HG02970 (cell line): ENCODE measurements around the gene WDR26.

ENCODE experiments used
- ATAC-seq: cut with Tn5 transposase; IDR thresholded peaks from one replicate; pipeline ENCODE4 v1.9.1; 2021; ENCODE audit warnings: mild to moderate bottlenecking, moderate library complexity, moderate number of reproducible peaks; ENCODE audit not compliant: unreplicated experiment, low FRiP score

WDR26 gene

DNA sequence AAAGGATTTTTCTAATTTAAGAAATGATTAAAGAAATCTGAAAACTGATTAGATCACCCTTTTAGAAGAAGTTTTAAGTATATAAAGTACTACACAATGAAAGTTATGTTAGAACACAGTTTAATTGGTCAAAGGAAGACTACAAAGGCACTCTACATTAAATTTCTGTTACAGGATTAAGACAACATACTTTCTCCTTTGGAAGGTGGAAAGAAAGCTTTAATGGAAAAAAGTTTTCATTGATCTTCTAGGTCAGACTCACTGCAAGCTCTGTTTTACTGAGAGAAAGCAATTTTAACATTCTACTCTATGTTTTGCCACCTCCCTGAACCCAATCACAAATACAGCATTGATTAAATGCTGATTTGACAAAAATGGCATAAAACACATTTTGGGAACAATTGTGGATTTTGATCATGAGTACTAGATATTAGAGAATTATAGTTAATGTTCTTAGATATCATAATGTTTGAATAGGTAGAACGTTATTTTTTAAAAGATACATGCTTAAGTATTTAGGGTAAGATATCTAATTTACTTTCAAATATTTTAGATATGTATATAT is 32.0 kb downstream of the WDR26 start:
- ATAC-seq: no peak

- no peak for ATAC-seq
These were observed 34.7 kb downstream of the WDR26 start for GRCh38 chr1:224399887-224400286.

- no peak for ATAC-seq
These were observed 41.3 kb downstream of the WDR26 start for GRCh38 chr1:224393294-224393693.

- ATAC-seq: no peak
These were observed 42.0 kb downstream of the WDR26 start for GRCh38 chr1:224392411-224393249.

DNA sequence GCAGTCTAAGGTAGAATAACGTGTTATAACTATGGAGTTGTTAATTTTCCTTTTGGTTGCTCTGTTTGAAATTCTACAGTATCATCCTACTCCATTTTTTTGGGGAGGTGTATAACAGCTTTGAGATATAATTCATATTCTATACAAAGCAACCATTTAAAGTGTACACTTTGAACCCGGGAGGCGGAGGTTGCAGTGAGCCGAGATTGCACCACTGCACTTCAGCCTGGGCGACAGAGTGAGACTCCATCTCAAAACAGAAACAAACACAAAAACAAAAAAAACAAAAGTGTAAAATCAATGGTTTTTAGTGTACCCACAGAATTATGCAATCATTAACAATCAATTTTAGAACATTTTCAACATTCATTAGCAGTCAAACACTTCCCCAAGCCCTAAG is 44.1 kb downstream of the WDR26 start:
- no peak for ATAC-seq

- no peak for ATAC-seq
These were observed 46.7 kb downstream of the WDR26 start for GRCh38 chr1:224387943-224388342.

DNA sequence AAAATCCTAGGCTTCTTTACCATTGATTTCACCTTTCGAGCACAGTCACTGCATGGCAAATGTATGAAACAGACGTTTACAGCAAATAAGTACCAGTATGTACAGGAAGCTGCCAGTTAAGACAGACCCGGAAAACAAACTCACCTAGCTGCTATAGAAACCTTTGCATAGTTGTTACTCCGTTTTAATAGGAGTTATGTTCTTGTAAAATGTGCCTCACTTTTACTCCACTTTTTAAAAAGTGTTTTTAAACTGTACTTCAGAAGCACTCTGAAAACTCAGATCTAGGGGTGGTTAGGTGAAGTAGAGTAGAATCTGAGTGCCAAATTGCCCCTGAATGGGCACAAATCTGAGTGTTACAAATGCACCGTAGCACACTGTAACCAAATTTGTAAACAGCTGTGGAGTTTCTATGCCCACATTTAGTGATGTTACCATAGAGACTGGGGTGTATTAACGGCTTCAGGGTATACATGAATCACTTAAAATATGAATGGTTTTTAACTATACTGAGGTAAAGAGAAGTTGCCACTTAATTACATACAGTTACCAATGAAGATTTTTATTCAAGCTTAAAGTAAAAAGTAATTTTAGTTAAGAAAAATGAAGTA is 47.2 kb downstream of the WDR26 start:
- ATAC-seq: no peak

DNA sequence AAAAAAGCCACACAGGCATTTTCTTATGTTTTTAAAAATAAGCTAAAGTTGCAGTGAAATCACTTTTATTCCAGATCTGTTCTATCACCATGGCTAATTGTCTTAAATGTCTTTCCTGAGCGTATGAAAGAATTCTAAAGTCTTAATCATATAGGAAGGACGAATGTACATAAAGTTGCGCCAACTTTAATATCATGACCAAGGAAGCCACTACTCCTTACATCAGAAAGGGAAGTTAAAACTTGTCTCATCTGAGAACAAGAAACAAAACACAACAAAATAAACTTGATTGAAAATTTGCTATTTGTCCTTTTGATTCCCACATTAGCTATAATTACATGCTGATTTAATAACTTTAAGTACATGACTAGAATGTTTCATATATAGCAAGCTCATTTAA is 51.4 kb downstream of the WDR26 start:
- ATAC-seq: no peak

- ATAC-seq: no peak
These were observed 52.6 kb downstream of the WDR26 start for GRCh38 chr1:224381880-224382548.

- ATAC-seq: no peak
These were observed 54.6 kb downstream of the WDR26 start for GRCh38 chr1:224380003-224380402.

DNA sequence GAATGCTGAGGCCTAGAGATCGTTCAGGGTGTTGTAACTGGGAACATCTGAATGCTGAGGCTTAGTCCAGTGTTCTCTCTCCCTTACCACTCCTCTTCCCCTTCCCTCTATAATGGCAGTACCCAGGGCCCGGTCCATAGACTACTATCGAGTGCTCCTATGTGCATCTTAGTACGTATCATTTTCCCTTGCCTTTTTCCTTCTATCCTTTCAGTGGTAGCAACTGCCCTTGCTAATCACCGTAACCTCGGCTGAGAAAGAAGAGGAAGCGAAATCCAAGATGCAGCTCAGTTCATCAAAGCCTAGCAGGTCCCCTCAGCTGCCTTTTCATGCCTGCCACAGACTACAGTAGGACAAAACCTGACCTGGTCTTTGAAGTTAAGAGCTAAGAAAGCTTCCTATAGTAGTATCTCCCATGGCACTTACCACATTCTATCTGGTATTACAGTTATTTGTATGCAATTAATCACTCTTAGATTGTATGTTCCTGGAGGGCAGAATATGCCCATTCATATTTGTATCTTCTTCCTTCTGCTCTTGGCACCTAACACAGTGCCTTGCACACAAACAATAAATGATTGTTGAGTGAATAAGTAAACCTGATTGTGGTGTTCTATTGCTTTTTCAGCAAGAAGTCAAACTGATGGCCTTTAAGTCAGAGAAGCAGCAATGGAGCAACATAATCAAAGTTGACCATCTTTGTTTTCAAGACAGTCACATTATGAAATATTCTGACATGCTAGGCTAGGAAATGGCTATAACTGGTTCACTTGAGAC is 55.6 kb downstream of the WDR26 start:
- ATAC-seq: no peak

DNA sequence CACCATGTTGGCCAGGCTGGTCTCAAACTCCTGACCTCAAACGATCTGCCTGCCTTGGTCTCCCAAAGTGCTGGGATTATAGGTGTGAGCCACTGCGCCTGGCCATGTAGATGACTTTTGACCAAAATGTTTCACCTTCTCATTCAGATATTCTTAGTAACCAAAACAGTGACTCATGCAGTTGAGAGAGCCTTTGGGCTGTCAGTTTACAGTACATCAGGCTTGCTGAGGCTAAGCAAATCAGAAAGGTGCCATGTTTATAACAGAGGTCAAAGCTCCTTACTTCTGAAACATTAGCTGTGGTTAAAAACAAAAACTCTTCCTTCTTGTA is 57.0 kb downstream of the WDR26 start:
- ATAC-seq: no peak

- ATAC-seq: no peak
These were observed 59.5 kb downstream of the WDR26 start for GRCh38 chr1:224375059-224375458.

DNA sequence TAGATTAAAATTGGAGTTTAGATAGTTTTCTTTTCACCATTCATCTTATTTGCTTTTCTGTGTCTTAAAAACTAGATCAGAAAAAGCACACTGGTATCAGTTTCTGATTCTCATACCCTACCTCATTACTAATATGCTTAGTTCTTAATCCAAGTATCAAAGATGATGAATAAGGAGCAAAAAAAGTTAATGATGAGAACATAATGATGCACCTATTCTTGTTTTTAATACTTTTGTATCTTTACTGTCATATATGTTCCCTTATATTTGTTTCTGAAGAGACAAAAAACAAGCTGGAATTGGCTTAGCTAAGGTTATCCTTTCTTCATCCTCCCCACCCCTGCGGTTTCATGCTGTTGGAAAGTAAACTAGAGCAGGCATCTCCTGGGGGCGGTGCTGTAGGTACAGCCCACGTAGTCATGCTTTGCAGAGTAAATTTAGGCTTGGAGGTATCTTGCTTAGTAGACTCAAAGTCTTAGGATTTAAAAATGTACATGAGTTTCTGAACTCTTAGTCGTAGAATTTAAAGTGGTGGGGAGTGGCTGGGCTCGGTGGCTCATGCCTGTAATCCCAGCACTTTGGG is 61.5 kb downstream of the WDR26 start:
- ATAC-seq: no peak

DNA sequence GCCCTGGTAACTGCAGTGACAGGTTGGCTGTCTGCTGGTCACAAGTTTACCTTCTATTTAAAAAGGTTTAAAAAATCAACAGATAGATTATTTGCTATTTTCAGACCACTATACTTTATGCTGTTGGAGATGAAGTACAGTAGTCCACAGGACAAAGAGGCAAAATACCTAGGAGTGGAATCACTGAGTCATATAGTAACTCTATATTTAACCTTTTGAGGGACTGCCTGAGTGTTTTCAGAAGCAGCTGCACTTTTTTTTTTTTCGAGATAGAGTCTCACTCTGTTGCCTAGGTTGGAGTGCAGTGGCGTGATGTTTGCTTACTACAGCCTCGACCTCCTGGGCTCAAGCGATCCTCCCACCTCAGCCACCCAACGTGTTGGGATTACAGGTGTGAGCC is 66.2 kb downstream of the WDR26 start:
- ATAC-seq: no peak

GRCh38 chr1:224359207-224359606 is 75.4 kb downstream of the WDR26 start:
- ATAC-seq: no peak

DNA sequence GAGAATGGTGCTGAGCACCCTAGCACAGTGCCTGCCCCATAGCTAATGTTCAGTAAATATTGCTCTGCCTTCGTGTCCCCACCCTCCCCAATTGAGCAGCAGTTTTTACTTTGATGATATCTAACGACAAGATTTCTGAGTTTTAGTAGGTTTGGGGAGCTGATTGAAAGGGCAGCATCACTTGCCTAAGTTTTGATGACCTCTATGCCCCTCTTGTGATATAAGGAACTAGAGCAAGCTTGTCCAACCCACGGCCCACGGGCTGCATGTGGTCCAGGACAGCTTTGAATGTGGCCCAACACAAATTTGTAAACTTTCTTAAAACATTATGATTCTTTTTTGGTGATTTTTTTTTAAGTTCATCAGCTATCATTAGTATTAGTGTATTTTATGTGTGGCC is 76.4 kb downstream of the WDR26 start:
- ATAC-seq: no peak

DNA sequence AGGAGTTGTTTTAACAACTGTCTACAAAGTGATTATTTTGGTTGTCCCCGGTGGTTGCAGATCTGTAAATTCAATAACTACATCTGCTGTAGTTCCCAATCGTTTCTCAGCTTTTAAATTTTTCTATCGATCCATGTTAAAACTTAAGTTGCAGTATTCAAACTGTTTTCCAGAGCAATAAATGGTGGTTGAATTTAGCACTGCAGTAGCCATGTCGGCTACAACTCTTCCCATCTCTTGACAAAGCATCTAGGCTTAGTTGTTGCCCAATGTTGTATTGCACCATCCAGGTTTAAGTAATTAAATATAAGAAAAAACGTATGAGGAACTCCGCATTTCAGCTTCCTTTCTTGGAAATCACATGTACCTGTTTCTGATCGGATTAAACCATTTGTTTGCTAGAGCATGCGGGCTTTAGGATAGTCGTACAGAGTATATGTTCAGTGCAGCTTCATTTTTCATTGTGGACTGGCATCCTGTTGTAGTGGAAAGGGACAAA is 76.9 kb downstream of the WDR26 start:
- no peak for ATAC-seq

DNA sequence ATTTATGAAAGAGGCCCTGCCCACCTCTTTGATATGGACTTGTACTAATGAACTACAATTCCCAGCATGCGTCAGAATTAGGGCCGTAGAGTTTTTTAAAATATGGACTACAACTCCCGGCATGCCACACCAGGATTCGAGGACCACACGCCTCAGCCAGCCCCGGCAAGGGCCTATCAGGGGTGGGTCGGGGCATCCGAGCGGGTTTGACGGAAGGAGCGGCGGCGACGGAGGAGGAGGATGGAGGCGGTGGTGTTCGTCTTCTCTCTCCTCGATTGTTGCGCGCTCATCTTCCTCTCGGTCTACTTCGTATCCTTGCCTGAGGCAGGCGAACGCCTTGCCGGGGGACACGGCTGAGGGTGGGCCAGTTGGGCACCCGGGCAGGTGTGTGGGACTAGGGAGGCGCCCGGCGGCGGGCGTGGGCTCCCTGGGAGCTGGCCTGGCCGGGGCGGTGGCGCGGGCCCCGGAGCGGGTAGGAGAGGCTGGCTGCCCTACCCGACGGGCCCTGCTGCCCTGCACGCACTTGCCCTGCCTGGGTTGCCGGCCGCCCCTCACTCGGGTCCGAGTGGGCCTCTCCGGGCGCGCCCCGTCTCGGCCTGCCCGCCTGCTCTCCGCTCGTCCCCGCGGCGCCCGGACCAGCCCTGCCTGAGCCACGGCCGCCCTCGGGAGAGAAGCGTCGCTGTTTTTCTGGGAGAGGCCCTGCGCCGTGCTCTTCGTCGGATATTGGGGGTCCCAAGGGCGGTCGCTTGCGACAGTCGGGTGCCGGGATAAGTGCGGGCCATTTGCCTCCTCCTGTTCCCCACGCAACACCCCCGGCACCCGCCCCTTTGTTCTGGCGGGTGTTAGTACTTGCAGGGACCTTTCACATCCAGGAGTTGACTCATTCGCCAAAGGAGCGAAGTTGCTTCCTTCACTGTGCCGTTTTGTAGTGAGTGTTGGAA is 77.6 kb downstream of the WDR26 start, which contains the start of gene CNIH4:
Gene CNIH4 (plus strand): TSS at position 195 of the 941 bp plus-strand sequence. CDS start 46 bp downstream, at position 241.
- ATAC-seq: peak; percentile 97
